GM18519 (cell line): ENCODE results near the gene GMPPB.
A peak's percentile ranks its signal among the peaks of the same experiment; 100 is the strongest.

ENCODE experiments used
- ATAC-seq: cut with Tn5 transposase; IDR thresholded peaks from one replicate; pipeline ENCODE4 v1.9.1; 2021; ENCODE audit warnings: mild to moderate bottlenecking, moderate library complexity; ENCODE audit not compliant: unreplicated experiment, low FRiP score

GMPPB gene

GRCh38 chr3:49673715-49674496 is 49.8 kb downstream of the GMPPB start, which contains the start of gene APEH:
Gene APEH, plus strand, starts transcription at chr3:49674351. Its CDS starts 51 bp downstream, at chr3:49674402.
- peak; percentile 58 for ATAC-seq

- ATAC-seq = no peak
Measured at GRCh38 chr3:49673121-49673714, 50.5 kb downstream of the GMPPB start.

GRCh38 chr3:49671291-49672288 is 52.2 kb downstream of the GMPPB start:
- no peak for ATAC-seq

- no peak for ATAC-seq
Measured at GRCh38 chr3:49670940-49671290, 52.8 kb downstream of the GMPPB start.
